SK-N-SH (cell line): ENCODE measurements around the gene SGO2. TPM values are rescaled to one million over a fixed set of nuclear protein-coding genes. Genes with fewer than 3 reads are reported as not detected.
A peak's percentile ranks its signal among the peaks of the same experiment; 100 is the strongest.

Experiments used
- CTCF ChIA-PET: fragments of 300-600, 350-600 bp; formaldehyde crosslinking; extraction: SDS; loops from one replicate; lab custom pipeline; 2021; lab: Yijun Ruan, JAX
- POLR2A ChIA-PET: fragments of 350-600 bp; sonication (Branson Sonifier 250); formaldehyde crosslinking; extraction: SDS; loops from one replicate; lab custom pipeline; 2020; ENCODE audit warnings: antibody characterized with exemption, inconsistent platforms; lab: Yijun Ruan, JAX
- DNase-seq: peaks from one replicate; pipeline ENCODE4 v3.0.0; 2012
- H2AFZ ChIP-seq: fragments of 200-600 bp; sonication (generic); 2 replicates; pipeline ENCODE4 v1.8.1; 2016; ENCODE audit warnings: antibody characterized with exemption, mild to moderate bottlenecking, low read depth
- H3F3A ChIP-seq: fragments of 200-600 bp; sonication (generic); replicated peaks from 2 replicates; pipeline ENCODE3; 2016; ENCODE audit warnings: antibody characterized with exemption, mild to moderate bottlenecking; ENCODE audit not compliant: insufficient read depth
- H3K27ac ChIP-seq, 2 experiments: fragments of 200-500 bp in 1 of 2; fragments of 200-600 bp in 1 of 2; sonication (Bioruptor generic) in 1 of 2; sonication (generic), shearing (Covaris generic) in 1 of 2; 2 replicates each; pipeline versions ENCODE4 v1.5.1 to v1.6.1; 2014 to 2016; ENCODE audit warnings: low read depth in 2 of 2, inconsistent platforms in 1 of 2, low read length in 1 of 2, mild to moderate bottlenecking in 1 of 2, mixed read lengths in 1 of 2
- H3K27me3 ChIP-seq: fragments of 200-600 bp; sonication (generic), shearing (Covaris generic); 2 replicates; pipeline ENCODE4 v1.6.1; 2016; ENCODE audit warnings: mixed run types; ENCODE audit not compliant: insufficient read depth
- H3K36me3 ChIP-seq, 2 experiments: fragments of 200-500 bp in 1 of 2; fragments of 200-600 bp in 1 of 2; sonication (Bioruptor generic) in 1 of 2; sonication (generic) in 1 of 2; replicated peaks in 1 of 2; 2 replicates each; pipeline versions ENCODE3 to v1.5.1; 2014 to 2016; ENCODE audit warnings: low read length in 1 of 2, mild to moderate bottlenecking in 1 of 2; ENCODE audit not compliant: insufficient read depth in 2 of 2, control insufficient read depth in 1 of 2
- H3K4me1 ChIP-seq, 2 experiments: fragments of 200-500 bp in 1 of 2; fragments of 200-600 bp in 1 of 2; sonication (Bioruptor generic) in 1 of 2; sonication (generic), shearing (Covaris generic) in 1 of 2; 2 replicates each; pipeline versions ENCODE4 v1.5.1 to v1.6.1; 2014 to 2016; ENCODE audit warnings: low read depth in 1 of 2, low read length in 1 of 2, mixed run types in 1 of 2; ENCODE audit not compliant: insufficient read depth in 2 of 2, control insufficient read depth in 1 of 2
- H3K4me2 ChIP-seq: fragments of 200-600 bp; sonication (generic), shearing (Covaris generic); 2 replicates; pipeline ENCODE4 v1.6.1; 2017; ENCODE audit warnings: mixed run types
- H3K4me3 ChIP-seq, 2 experiments: fragments of 200-500 bp in 1 of 2; fragments of 200-600 bp in 1 of 2; sonication (Bioruptor generic) in 1 of 2; sonication (generic), shearing (Covaris generic) in 1 of 2; 2 replicates each; pipeline versions ENCODE4 v1.5.1 to v1.8.1; 2014 to 2016; ENCODE audit warnings: low read depth in 2 of 2, inconsistent platforms in 1 of 2, low read length in 1 of 2, mild to moderate bottlenecking in 1 of 2, mixed read lengths in 1 of 2, moderate library complexity in 1 of 2
- H3K79me2 ChIP-seq: fragments of 200-600 bp; sonication (generic); 2 replicates; pipeline ENCODE4 v1.8.1; 2017; ENCODE audit warnings: mild to moderate bottlenecking; ENCODE audit not compliant: insufficient read depth
- H3K9ac ChIP-seq: fragments of 200-600 bp; sonication (generic); 2 replicates; pipeline ENCODE4 v1.6.1; 2017; ENCODE audit warnings: mixed run types
- H3K9me2 ChIP-seq: fragments of 200-600 bp; sonication (generic); 2 replicates; pipeline ENCODE4 v1.6.1; 2017; ENCODE audit warnings: mixed run types
- H3K9me3 ChIP-seq: fragments of 200-600 bp; sonication (generic); 2 replicates; pipeline ENCODE4 v1.6.1; 2017; ENCODE audit warnings: mixed run types, mild to moderate bottlenecking, moderate library complexity
- H4K20me1 ChIP-seq: fragments of 200-600 bp; sonication (generic); 2 replicates; pipeline ENCODE4 v1.6.1; 2017; ENCODE audit warnings: mild to moderate bottlenecking, mixed run types; ENCODE audit not compliant: insufficient read depth
- EP300 ChIP-seq, 2 experiments: IDR thresholded peaks; 2 replicates each; pipeline versions ENCODE4 v1.4.0 to v1.6.1; 2012; ENCODE audit warnings: borderline replicate concordance in 1 of 2, low read depth in 1 of 2, low read length in 1 of 2
- FOXJ3 ChIP-seq: sonication (generic); formaldehyde crosslinking; IDR thresholded peaks from 2 replicates; pipeline ENCODE4 v1.5.1; 2020; ENCODE audit warnings: mild to moderate bottlenecking, missing genetic modification reagents
- GATA2 ChIP-seq: sonication (generic); formaldehyde crosslinking; IDR thresholded peaks from 2 replicates; pipeline ENCODE4 v1.5.0; 2020; ENCODE audit warnings: mild to moderate bottlenecking, missing genetic modification reagents
- JUND ChIP-seq: IDR thresholded peaks from 2 replicates; pipeline ENCODE4 v1.4.0; 2012
- MAX ChIP-seq: IDR thresholded peaks from 2 replicates; pipeline ENCODE4 v1.4.0; 2012; ENCODE audit warnings: low read depth
- MXI1 ChIP-seq: IDR thresholded peaks from 2 replicates; pipeline ENCODE4 v1.6.1; 2012; ENCODE audit warnings: mild to moderate bottlenecking, low read depth, low read length, improper control_type of control experiment
- NFIC ChIP-seq: IDR thresholded peaks from 2 replicates; pipeline ENCODE4 v1.4.0; 2012; ENCODE audit warnings: borderline replicate concordance
- NRF1 ChIP-seq: IDR thresholded peaks from 2 replicates; pipeline ENCODE4 v1.6.1; 2012; ENCODE audit warnings: low read depth, mild to moderate bottlenecking, low read length
- RAD21 ChIP-seq: IDR thresholded peaks from 2 replicates; pipeline ENCODE4 v1.6.1; 2012; ENCODE audit warnings: mild to moderate bottlenecking, low read length
- REST ChIP-seq: IDR thresholded peaks from 2 replicates; pipeline ENCODE4 v1.6.1; 2012; ENCODE audit warnings: mild to moderate bottlenecking, low read depth, low read length, moderate library complexity
- RFX5 ChIP-seq: IDR thresholded peaks from 2 replicates; pipeline ENCODE4 v1.6.1; 2012; ENCODE audit warnings: mild to moderate bottlenecking, improper control_type of control experiment, low read length
- SMC3 ChIP-seq: IDR thresholded peaks from 2 replicates; pipeline ENCODE4 v1.6.1; 2012; ENCODE audit warnings: low read depth, low read length, improper control_type of control experiment
- TAF1 ChIP-seq: IDR thresholded peaks from 2 replicates; pipeline ENCODE4 v1.6.1; 2012; ENCODE audit warnings: low read depth, mild to moderate bottlenecking, low read length, moderate library complexity, borderline replicate concordance
- TCF12 ChIP-seq: IDR thresholded peaks from 2 replicates; pipeline ENCODE4 v1.4.0; 2012
- TEAD4 ChIP-seq: IDR thresholded peaks from 2 replicates; pipeline ENCODE4 v1.4.0; 2012; ENCODE audit warnings: mild to moderate bottlenecking, borderline replicate concordance; ENCODE audit not compliant: insufficient read depth
- USF1 ChIP-seq: IDR thresholded peaks from 2 replicates; pipeline ENCODE4 v1.4.0; 2012; ENCODE audit warnings: low read depth, borderline replicate concordance
- USF2 ChIP-seq: fragments of 150-350 bp; IDR thresholded peaks from 2 replicates; pipeline ENCODE4 v1.6.1; 2017; ENCODE audit warnings: antibody characterized with exemption, low read length, low read depth, borderline replicate concordance
- YY1 ChIP-seq: IDR thresholded peaks from 2 replicates; pipeline ENCODE4 v1.4.0; 2012; ENCODE audit warnings: low read depth, mild to moderate bottlenecking
- WGBS: methylation state at CpG from one replicate; pipeline ENCODE4 v1.1.6; 2017; ENCODE audit warnings: low lambda C conversion rate; 5-methylcytosine and 5-hydroxymethylcytosine counted together
- polyA plus RNA-seq, 3 experiments: library from polyadenylated mRNA; depleted of rRNA; stranded (reverse); fragments of >200 nt; gene quantifications; 2 replicates each; pipeline ENCODE4 v1.2.3, GENCODE V29; 2012

The SGO2 gene
- polyA plus RNA-seq, 1 of the 3 experiments (the other 2 are of a cell fraction) = 2.8 TPM

DNA sequence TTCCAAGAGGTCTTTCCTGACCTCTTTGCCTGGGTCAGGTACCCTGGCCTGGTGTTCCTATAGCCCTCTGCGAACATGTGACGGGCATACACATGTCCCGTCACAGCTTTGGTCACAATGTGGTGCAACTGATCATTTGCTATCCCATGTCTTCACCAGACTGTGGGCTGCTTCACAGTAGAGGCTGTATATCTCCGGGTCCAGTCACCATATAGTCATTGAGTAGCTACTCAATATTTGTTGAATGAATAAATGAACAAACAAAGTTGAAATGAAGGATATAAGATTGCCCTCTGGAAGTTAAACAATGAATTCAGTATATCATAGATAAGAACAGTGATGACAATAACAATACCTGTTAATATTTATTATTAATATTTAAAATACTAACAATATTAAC is 76.6 kb downstream of the SGO2 start:
- Histone ChIP-seq H3K4me2 (no peak overlapping the region), H3K4me1 (peaks cover 0 to 9% of the 10 kb centered on the region in 2 experiments; a peak in 1 of 4 replicates), H3K9ac (no peak overlapping the region), H3K27me3 (no peaks in the 10 kb centered on the region), H4K20me1 (no peaks in the 10 kb centered on the region), H3K4me3 (no peak overlapping the region), H3K9me2 (no peaks in the 10 kb centered on the region), H3K36me3 (no peaks in the 10 kb centered on the region), H2AFZ (no peak overlapping the region), H3K9me3 (no peaks in the 10 kb centered on the region; the same call in 1 of the 2 replicates), H3K27ac (no peak overlapping the region), H3F3A (no peaks in the 10 kb centered on the region), H3K79me2 (no peaks in the 10 kb centered on the region)
- DNase-seq = no peak
- TF ChIP-seq RFX5 (no peak), YY1 (no peak), MAX (no peak), USF2 (no peak), TCF12 (no peak), JUND (no peak), NRF1 (no peak), RAD21 (no peak), TEAD4 (no peak), GATA2 (CRISPR knock-in tag) (no peak)
- ChIA-PET CTCF (interaction anchor here (1.0 to 1.8 kb wide), 3 partner anchors 12 to 617 kb away, joined by 3 to 5 read pairs (median 3); no protein-coding TSS in a partner anchor), POLR2A (no interaction called here)
- WGBS = 87% methylated on average over 4 of the region's 4 CpGs

- Histone ChIP-seq H3K27me3 (no peaks in the 10 kb centered on the region), H3K27ac (peak overlapping the region in 1 of 2 experiments; percentile 14; a peak in 1 of 4 replicates), H3K9ac (no peak overlapping the region), H3K4me2 (peak overlapping the region; percentile 14; the same call in 1 of the 2 replicates), H3K79me2 (no peaks in the 10 kb centered on the region), H2AFZ (peak overlapping the region; percentile 48; the same call in 1 of the 2 replicates), H3K9me2 (no peaks in the 10 kb centered on the region), H3K4me3 (no peak overlapping the region), H3K36me3 (no peaks in the 10 kb centered on the region), H3F3A (peaks cover 7% of the 10 kb centered on the region), H3K4me1 (peaks cover 0 to 14% of the 10 kb centered on the region in 2 experiments; a peak in 1 of 4 replicates), H3K9me3 (no peaks in the 10 kb centered on the region; the same call in 1 of the 2 replicates), H4K20me1 (no peaks in the 10 kb centered on the region)
- ChIA-PET POLR2A (no interaction called here), CTCF (interaction anchor here (1.0 to 2.2 kb wide), 3 partner anchors 11 to 574 kb away, joined by 3 to 5 read pairs (median 5); no protein-coding TSS in a partner anchor)
- WGBS = 45% methylated on average over 3 of the region's 3 CpGs
- no peak for DNase-seq
- no peak for TF ChIP-seq NRF1
- no peak for TF ChIP-seq FOXJ3 (CRISPR knock-in tag)
- no peak for TF ChIP-seq RAD21
- no peak for TF ChIP-seq TAF1
- no peak for TF ChIP-seq RFX5
- peak; percentile 23; the same call in 1 of the 2 replicates for TF ChIP-seq NFIC
- no peak for TF ChIP-seq MXI1
- no peak for TF ChIP-seq USF2
- peak; percentile 24; the same call in 1 of the 2 replicates for TF ChIP-seq TCF12
- no peak for TF ChIP-seq SMC3
- no peak for TF ChIP-seq REST
- no peak for TF ChIP-seq USF1
- no peak for TF ChIP-seq YY1
- TF ChIP-seq JUND = peak; percentile 46; the same call in 1 of the 2 replicates
- TF ChIP-seq EP300 (IDR thresholded peaks at IDR 0.05; ENCODE audit: borderline replicate concordance in 1 of 2, low read depth in 1 of 2, low read length in 1 of 2) = peak in 1 of 2 experiments; percentile 34; a peak in 1 of 4 replicates
- no peak for TF ChIP-seq GATA2 (CRISPR knock-in tag)
Measured at GRCh38 chr2:200603972-200604371, 78.0 kb downstream of the SGO2 start.
